Hematopoietic multipotent progenitor cell treated with erythropoietin and hydrocortisone succinate and interleukin-3 and kit ligand, for 8 days (in vitro differentiated cells): ENCODE data around the gene MRC2.
"Not testable (repeated sequence)": the region's sequence is repeated elsewhere in the genome, so short reads cannot be mapped to it uniquely, and the experiment has no call there.

ENCODE experiments used
- DNase-seq: peaks from one replicate; pipeline ENCODE4 v3.0.0-alpha.2; 2015

MRC2 gene

GRCh38 chr17:62613095-62613494 lies 14.4 kb upstream of the MRC2 start:
- not testable (repeated sequence) for DNase-seq

GRCh38 chr17:62614142-62614541 lies 13.3 kb upstream of the MRC2 start:
- DNase-seq = no peak

GRCh38 chr17:62615503-62615902 lies 12.0 kb upstream of the MRC2 start:
- DNase-seq = no peak

GRCh38 chr17:62616993-62617893 lies 10.2 kb upstream of the MRC2 start:
- DNase-seq = no peak

GRCh38 chr17:62617894-62618472 lies 9.5 kb upstream of the MRC2 start:
- DNase-seq = no peak

- no peak for DNase-seq
These were observed 8.6 kb upstream of the MRC2 start for GRCh38 chr17:62618647-62619416.

- DNase-seq = no peak
These were observed 7.9 kb upstream of the MRC2 start for GRCh38 chr17:62619417-62620155.

GRCh38 chr17:62621223-62621622 lies 6.2 kb upstream of the MRC2 start:
- no peak for DNase-seq

- DNase-seq = no peak
These were observed 2.1 kb upstream of the MRC2 start for GRCh38 chr17:62625184-62625869.

- DNase-seq = no peak
These were observed 1.6 kb upstream of the MRC2 start for GRCh38 chr17:62625870-62626200.

- DNase-seq = no peak
These were observed 701 bp upstream of the MRC2 start for GRCh38 chr17:62626719-62627218.

GRCh38 chr17:62627904-62628633 lies 599 bp downstream of the MRC2 start:
- no peak for DNase-seq

GRCh38 chr17:62628831-62629555 lies 1.5 kb downstream of the MRC2 start:
- DNase-seq = no peak

- DNase-seq = no peak
These were observed 2.3 kb downstream of the MRC2 start for GRCh38 chr17:62629556-62630364.

- DNase-seq = no peak
These were observed 3.1 kb downstream of the MRC2 start for GRCh38 chr17:62630365-62631085.

- DNase-seq = no peak
These were observed 3.8 kb downstream of the MRC2 start for GRCh38 chr17:62631086-62631935.

- no peak for DNase-seq
These were observed 4.8 kb downstream of the MRC2 start for GRCh38 chr17:62631936-62632924.
